Skeletal muscle cell (primary cell): ENCODE results near the gene FAM25A.
A peak's percentile ranks its signal among the peaks of the same experiment; 100 is the strongest.
"Not testable (repeated sequence)": the region's sequence is repeated elsewhere in the genome, so short reads cannot be mapped to it uniquely, and the experiment has no call there.

Experiments used
- DNase-seq: peaks from one replicate; pipeline ENCODE4 v3.0.0-alpha.2; 2010; ENCODE audit warnings: low read depth
- H3K4me3 ChIP-seq: 2 replicates; pipeline ENCODE4 v1.5.1; 2011; ENCODE audit warnings: low read depth, mild to moderate bottlenecking, control low read depth, low read length, moderate library complexity

The FAM25A gene

GRCh38 chr10:87008303-87008702, 11.8 kb upstream of the FAM25A start:
- H3K4me3 ChIP-seq, DNase-seq: not testable (repeated sequence)

GRCh38 chr10:87009134-87009696, 10.9 kb upstream of the FAM25A start:
- H3K4me3 ChIP-seq, DNase-seq: not testable (repeated sequence)

GRCh38 chr10:87013528-87013927, 6.6 kb upstream of the FAM25A start:
- not testable (repeated sequence) for H3K4me3 ChIP-seq, DNase-seq

DNA sequence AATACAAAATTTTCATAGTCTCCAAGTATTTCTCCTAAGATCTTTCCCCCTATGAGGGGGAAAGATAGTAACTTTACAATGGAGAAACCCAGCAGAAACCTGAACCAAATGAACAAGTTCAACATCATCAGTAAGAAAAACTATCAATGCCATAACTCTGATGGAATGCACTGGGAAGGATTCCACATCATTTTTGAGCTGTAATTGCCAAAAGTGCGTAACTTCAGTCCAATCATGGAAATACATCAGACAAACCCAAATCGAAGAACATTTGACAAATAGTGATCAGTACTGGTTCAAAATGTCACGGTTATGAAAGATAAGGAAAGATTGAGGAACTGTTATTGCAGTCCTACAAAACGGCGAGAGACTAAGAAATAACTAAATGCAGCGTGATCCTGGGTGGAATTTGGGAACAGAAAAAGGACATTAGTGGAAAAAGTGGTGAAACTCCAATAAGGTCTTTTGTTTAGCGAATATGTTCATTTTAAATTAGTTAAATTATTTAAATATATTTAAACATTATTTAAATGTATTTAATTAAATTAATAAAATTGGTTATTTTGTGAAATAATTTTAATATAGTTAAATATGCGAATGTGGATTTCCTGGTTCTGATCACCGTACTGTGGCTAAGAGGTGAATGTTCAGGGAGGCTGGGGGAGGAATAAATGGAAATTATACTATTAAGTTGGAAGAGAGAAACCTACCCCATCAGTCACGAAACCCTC, 4.9 kb upstream of the FAM25A start:
- H3K4me3 ChIP-seq, DNase-seq: not testable (repeated sequence)

- not testable (repeated sequence) for DNase-seq
These were observed 2.0 kb upstream of the FAM25A start for GRCh38 chr10:87018127-87018526.

GRCh38 chr10:87019066-87019465, 1.0 kb upstream of the FAM25A start:
- H3K4me3 ChIP-seq, DNase-seq: not testable (repeated sequence)

More at GRCh38 chr10:87018127-87018526, 2.0 kb upstream of the FAM25A start:
- not testable (repeated sequence) for H3K4me3 ChIP-seq

- not testable (repeated sequence) for DNase-seq, H3K4me3 ChIP-seq
These were observed 590 bp upstream of the FAM25A start for GRCh38 chr10:87019504-87019903.

DNA sequence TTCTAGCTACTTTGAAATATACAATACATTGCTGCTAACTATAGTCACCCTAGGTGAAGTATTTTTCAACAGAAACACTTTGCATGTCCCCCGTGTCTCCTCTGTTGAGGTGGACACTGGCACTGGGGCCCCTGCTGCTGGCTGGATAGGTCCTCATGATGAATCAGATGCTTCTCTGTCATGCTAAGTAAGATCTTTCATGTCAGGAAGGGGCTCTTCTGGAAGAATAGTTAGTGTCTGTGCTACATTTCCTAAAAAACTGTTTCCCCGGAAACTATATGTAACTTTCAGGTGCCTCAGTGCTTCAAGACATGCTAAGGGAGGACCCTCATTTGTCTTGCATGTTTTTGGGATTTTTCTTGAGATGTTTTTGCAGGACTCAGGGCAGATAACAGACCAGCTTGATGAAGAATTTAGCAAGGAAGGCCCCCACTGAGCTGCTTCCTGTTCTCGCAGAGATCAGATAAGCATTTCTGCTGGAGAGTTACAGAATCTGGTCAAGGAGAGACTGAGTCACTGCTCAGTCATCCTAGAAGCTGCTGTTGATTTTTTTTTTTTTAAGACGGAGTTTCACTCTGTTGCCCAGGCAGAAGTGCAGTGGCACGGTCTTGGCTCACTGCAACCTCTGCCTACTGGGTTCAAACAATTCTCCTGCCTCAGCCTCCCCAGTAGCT, 5.3 kb downstream of the FAM25A start:
- not testable (repeated sequence) for H3K4me3 ChIP-seq
- DNase-seq: peak; percentile 39

DNA sequence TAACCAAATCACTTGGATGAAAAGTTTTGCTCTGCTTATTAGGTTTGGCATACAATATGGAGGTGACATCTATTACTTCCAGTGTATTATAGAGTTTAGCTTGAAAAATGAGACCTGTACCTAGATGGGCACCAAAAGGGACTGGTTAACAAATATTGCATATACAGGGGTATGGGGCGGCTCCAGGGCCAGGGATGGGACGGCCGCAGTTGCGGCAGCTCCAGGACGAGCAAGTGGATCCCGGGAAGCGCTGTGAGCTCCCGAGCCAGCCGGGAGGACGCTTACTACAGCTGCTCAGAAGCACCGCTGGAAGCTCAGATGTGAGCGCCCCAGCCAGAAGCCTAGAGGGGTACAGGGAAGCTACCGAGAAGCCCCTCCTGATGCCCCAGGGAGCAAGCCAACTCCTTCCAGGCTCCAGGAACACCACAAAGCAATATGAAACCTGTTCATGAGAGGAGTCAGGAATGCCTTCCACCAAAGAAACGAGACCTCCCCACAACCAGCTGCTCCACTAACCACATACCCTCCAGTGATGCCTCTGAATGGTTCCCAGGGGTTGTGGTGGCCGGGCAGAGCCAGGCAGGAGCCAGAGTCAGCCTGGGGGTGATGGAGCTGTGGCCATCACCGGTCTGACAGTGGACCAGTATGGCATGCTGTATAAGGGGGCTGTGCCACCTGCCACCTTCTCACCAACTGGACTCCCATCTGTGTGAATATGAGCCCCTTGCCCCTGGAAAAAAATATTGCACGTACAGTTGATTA, 6.8 kb downstream of the FAM25A start:
- not testable (repeated sequence) for DNase-seq, H3K4me3 ChIP-seq

GRCh38 chr10:87030419-87030818, 10.3 kb downstream of the FAM25A start:
- DNase-seq, H3K4me3 ChIP-seq: not testable (repeated sequence)

- DNase-seq: no peak
- no peak overlapping the region for H3K4me3 ChIP-seq
These were observed 11.0 kb downstream of the FAM25A start for GRCh38 chr10:87030912-87031635.

GRCh38 chr10:87036623-87037022, 16.5 kb downstream of the FAM25A start:
- DNase-seq: no peak

DNA sequence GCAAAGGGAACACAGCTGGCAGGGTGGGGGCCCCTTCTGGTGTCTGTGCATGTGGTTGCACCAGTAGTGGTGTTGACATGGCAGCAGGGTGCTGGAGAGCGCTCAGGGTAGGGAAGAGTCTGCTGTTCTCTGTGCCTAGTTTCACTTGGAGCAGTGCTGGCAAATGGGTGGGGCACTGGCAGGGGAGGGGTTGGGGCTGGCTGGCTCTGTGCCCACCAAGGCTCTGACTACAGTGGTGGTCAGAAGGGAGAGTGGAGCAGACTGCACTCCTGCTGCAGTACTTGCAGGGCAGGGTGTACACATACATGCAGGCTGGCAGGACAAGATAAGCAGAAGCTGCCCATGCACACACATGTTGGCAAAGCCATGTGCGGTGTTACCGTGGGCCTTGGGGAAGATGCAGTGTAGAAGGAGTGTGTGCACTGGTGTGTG, 18.2 kb downstream of the FAM25A start:
- no peak overlapping the region for H3K4me3 ChIP-seq
- no peak for DNase-seq

More at GRCh38 chr10:87036623-87037022, 16.5 kb downstream of the FAM25A start:
- H3K4me3 ChIP-seq: no peak overlapping the region

DNA sequence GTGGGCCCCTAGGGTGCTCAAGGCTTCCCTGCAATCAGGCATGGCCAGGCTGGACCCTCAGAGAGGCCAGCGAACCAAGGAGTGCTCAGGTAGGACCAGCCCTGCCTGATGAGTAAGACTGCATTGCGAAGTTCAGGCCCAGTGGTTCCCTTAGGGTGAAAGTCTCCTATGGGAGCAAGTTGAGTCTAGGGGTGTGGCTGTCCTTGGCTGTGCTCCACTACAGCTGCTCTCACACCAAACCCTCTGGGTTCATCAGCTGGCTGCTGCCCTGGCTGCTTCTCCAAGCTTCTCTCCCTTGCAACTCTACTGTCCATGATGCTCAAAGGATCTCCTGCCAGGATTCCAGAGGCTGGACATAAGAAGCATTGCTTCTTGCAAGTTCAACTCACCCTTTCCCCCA, 18.7 kb downstream of the FAM25A start:
- DNase-seq: no peak
- no peak overlapping the region for H3K4me3 ChIP-seq

DNA sequence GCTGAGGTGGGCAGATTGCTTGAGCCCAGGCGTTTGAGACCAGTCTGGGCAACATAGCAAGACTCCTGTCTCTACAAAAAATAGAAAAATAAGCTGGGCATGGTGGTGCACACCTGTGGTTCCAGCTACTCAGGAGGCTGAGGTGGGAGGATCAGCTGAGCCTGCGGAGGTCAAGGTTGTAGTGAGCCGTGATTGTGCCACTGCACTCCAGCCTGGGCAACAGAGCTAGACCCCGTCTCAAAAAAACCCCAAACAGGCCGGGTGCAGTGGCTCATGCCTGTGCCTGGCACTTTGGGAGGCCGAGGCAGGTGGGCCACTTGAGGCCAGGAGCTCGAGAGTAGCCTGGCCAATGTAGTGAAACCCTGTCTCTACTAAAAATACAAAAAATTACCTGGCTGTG, 23.5 kb downstream of the FAM25A start:
- DNase-seq: not testable (repeated sequence)

DNA sequence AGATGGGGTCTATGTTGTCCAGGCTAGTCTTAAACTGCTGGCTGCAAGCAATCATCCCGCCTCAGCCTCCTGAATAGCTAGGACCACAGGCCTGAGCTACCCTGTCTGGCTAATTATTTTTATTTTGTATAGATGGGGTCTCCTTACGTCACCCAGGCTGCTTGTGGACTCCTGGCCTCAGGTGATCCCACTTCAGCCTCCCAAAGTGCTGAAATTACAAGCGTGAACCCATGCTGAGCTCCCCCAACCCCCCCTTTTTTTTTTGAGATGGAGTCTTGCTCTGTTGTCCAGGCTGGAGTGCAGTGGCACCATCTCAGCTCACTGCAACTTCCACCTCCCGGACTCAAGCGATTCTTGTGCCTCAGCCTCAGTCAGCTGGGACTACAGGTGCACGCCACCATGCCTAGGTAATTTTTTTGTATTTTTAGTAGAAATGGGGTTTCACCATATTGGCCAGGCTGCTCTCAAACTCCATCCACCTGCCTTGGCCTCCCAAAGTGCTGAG, 25.4 kb downstream of the FAM25A start:
- no peak overlapping the region for H3K4me3 ChIP-seq
- DNase-seq: no peak

More for the DNA sequence above, 23.5 kb downstream of the FAM25A start:
- not testable (repeated sequence) for H3K4me3 ChIP-seq

- H3K4me3 ChIP-seq: no peak overlapping the region
- DNase-seq: no peak
These were observed 33.0 kb downstream of the FAM25A start for GRCh38 chr10:87053111-87053510.

- no peak overlapping the region for H3K4me3 ChIP-seq
- DNase-seq: no peak
These were observed 33.6 kb downstream of the FAM25A start for GRCh38 chr10:87053577-87054181.
